Lower leg skin (tissue), 4 donors: ENCODE results near the gene STARD10. TPM values are rescaled to one million over a fixed set of nuclear protein-coding genes. Genes with fewer than 3 reads are reported as not detected.

Experiments used
- DNase-seq, 2 donors: peaks; one replicate each; pipeline ENCODE4 v3.0.0-alpha.2; 2019; ENCODE audit warnings: low spot score in 2 of 2
- H3K4me3 ChIP-seq: fragments of 200-600 bp; sonication (generic); 2 replicates; pipeline ENCODE4 v1.5.1; 2017; ENCODE audit warnings: mild to moderate bottlenecking, low read depth; ENCODE audit not compliant: poor library complexity, severe bottlenecking
- POLR2A ChIP-seq, 2 donors: fragments of 450-650 bp; IDR thresholded peaks; one replicate each; pipeline ENCODE4 v1.6.1; 2016 to 2017; ENCODE audit warnings: antibody characterized with exemption in 2 of 2, mild to moderate bottlenecking in 1 of 2, moderate library complexity in 1 of 2
- WGBS, 2 donors: methylation state at CpG; one replicate each; pipeline ENCODE4 v1.1.5; 2018; 5-methylcytosine and 5-hydroxymethylcytosine counted together
- intact Hi-C: fragments of 100-400 bp; cut with DNase I; formaldehyde crosslinking; loops from one replicate; pipeline ENCODE4 v1.15.0; 2023; ENCODE audit warnings: low total_unique reads
- total RNA-seq, 4 donors: library from RNA; depleted of rRNA; stranded (reverse); fragments of >200 nt; gene quantifications; one replicate each; pipeline ENCODE4 v1.1.0, GENCODE V29; 2016
- TF ChIP-seq, protein P1 (sequence below), 3 donors: fragments of 450-650 bp; IDR thresholded peaks; one replicate each; pipeline ENCODE4 v1.5.1; 2016; ENCODE audit warnings: antibody characterized with exemption in 3 of 3, mild to moderate bottlenecking in 3 of 3, moderate library complexity in 2 of 3

The STARD10 gene
- total RNA-seq, 4 donors from 2014 or later, result 90.3 to 119 (median 110) TPM

DNA sequence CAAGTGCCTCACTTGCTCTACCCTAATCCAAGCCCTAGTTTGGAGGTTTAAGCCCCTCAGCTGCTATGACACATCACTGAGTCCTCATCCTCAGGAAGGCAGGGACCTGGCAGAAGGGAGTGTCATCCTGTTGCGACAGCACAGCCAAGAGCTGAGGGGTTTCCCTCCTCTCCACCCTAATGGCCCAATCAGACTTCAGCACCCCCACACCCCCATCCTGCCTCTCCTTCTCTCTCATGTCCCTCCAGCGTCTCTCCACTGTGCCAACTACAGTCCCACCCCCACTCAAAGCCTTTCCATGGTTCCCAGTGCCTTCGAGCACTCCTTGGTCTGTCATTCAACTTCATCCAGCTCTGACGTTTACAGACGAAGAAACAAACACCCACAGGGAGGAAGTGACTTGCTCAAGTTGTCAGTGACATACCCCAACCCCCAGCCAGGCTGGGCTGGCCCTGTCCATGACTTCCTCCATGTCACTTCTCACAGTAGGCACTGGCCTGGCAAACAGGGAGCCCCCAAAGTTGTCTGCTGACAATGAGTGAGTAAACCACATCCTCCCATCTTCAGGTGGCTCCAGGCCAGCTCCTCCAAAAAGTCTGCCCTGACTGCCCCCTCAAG lies 57.3 kb downstream of the STARD10 start:
- no peak for TF ChIP-seq POLR2A (IDR thresholded peaks at IDR 0.05)
- TF ChIP-seq, protein P1, sequence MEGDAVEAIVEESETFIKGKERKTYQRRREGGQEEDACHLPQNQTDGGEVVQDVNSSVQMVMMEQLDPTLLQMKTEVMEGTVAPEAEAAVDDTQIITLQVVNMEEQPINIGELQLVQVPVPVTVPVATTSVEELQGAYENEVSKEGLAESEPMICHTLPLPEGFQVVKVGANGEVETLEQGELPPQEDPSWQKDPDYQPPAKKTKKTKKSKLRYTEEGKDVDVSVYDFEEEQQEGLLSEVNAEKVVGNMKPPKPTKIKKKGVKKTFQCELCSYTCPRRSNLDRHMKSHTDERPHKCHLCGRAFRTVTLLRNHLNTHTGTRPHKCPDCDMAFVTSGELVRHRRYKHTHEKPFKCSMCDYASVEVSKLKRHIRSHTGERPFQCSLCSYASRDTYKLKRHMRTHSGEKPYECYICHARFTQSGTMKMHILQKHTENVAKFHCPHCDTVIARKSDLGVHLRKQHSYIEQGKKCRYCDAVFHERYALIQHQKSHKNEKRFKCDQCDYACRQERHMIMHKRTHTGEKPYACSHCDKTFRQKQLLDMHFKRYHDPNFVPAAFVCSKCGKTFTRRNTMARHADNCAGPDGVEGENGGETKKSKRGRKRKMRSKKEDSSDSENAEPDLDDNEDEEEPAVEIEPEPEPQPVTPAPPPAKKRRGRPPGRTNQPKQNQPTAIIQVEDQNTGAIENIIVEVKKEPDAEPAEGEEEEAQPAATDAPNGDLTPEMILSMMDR (IDR thresholded peaks at IDR 0.05), result no peak
- no peak overlapping the region for H3K4me3 ChIP-seq
- 19 to 37% methylated on average over 5 of the region's 5 CpGs for WGBS, 2 donors
- intact Hi-C loops, result no loop called here
- DNase-seq, result peak in 1 of 2 donors; percentile 92

- no peak overlapping the region for H3K4me3 ChIP-seq
- no peak for DNase-seq
- no peak for TF ChIP-seq POLR2A (IDR thresholded peaks at IDR 0.05)
- TF ChIP-seq, protein P1 (IDR thresholded peaks at IDR 0.05), result no peak
- intact Hi-C loops, result no loop called here
- WGBS, 2 donors, result 77 to 84% methylated on average over 8 of the region's 8 CpGs
These were observed 58.3 kb downstream of the STARD10 start for GRCh38 chr11:72735495-72736027.

DNA sequence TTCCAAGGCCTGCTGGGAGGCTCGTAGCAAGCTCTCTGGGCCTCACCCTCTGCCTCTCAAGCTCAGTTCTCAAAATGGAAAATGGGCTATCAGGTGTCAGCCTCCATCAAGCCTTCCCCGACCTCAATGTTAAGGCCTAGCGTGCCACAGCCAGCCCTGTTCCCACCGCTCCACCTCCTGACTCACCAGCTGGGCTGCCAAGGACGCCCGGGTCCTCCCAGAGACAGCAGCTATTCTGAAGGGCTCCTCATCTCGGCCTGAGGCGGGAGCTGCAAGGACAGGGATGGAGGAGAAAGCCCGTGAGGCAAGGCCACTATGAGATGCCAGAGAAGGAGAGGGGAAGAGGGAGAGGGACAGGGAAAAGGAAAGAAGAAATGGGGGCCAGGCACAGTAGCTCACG lies 61.5 kb downstream of the STARD10 start:
- H3K4me3 ChIP-seq, result no peak overlapping the region

GRCh38 chr11:72730737-72731136 lies 63.1 kb downstream of the STARD10 start:
- TF ChIP-seq, protein P1 (IDR thresholded peaks at IDR 0.05), result no peak
- TF ChIP-seq POLR2A (IDR thresholded peaks at IDR 0.05), result no peak
- H3K4me3 ChIP-seq, result no peak overlapping the region
- intact Hi-C loops, result no loop called here
- no peak for DNase-seq
- 83 to 85% methylated on average over 2 of the region's 2 CpGs for WGBS, 2 donors

More for the DNA sequence above, 61.5 kb downstream of the STARD10 start:
- 47 to 49% methylated on average over 10 of the region's 10 CpGs for WGBS, 2 donors
- intact Hi-C loops, result no loop called here
- no peak for DNase-seq
- TF ChIP-seq, protein P1 (IDR thresholded peaks at IDR 0.05), result no peak
- TF ChIP-seq POLR2A (IDR thresholded peaks at IDR 0.05), result no peak

GRCh38 chr11:72730243-72730642 lies 63.6 kb downstream of the STARD10 start:
- no peak overlapping the region for H3K4me3 ChIP-seq
- TF ChIP-seq, protein P1 (IDR thresholded peaks at IDR 0.05), result no peak
- no peak for TF ChIP-seq POLR2A (IDR thresholded peaks at IDR 0.05)
- WGBS, 2 donors, result 85 to 88% methylated on average over 5 of the region's 5 CpGs
- intact Hi-C loops, result no loop called here
- DNase-seq, result no peak

- DNase-seq, result no peak
- TF ChIP-seq, protein P1 (IDR thresholded peaks at IDR 0.05), result no peak
- TF ChIP-seq POLR2A (IDR thresholded peaks at IDR 0.05), result no peak
- 73 to 74% methylated on average over 4 of the region's 4 CpGs for WGBS, 2 donors
- intact Hi-C loops, result no loop called here
- no peak overlapping the region for H3K4me3 ChIP-seq
These were observed 66.3 kb downstream of the STARD10 start for GRCh38 chr11:72727521-72727920.
